Head of caudate nucleus (tissue), 42 donors: ENCODE data around the gene DNAH14.

Experiments
- DNase-seq, 42 donors: peaks; one replicate each; pipeline versions ENCODE4 v3.0.0 to v3.0.0-alpha.2; 2020 to 2021; ENCODE audit warnings: mixed read lengths in 7 of 42
- intact Hi-C: fragments of 100-400 bp; cut with DNase I; formaldehyde crosslinking; loops from one replicate; pipeline ENCODE4 v1.15.0; 2022

The DNAH14 gene

GRCh38 chr1:225431081-225431863 is 501.8 kb downstream of the DNAH14 start:
- intact Hi-C loops, result no loop called here
- peak in 2 of 42 donors; percentile 16 to 29 for DNase-seq

GRCh38 chr1:225434046-225434445 is 504.6 kb downstream of the DNAH14 start:
- DNase-seq, result no peak

GRCh38 chr1:225435076-225435475 is 505.6 kb downstream of the DNAH14 start:
- intact Hi-C loops, result no loop called here

More at GRCh38 chr1:225434046-225434445, 504.6 kb downstream of the DNAH14 start:
- intact Hi-C loops, result no loop called here

GRCh38 chr1:225435487-225435886 is 506.0 kb downstream of the DNAH14 start:
- DNase-seq, result peak in 1 of 42 donors; percentile 25
- intact Hi-C loops, result no loop called here

More at GRCh38 chr1:225435076-225435475, 505.6 kb downstream of the DNAH14 start:
- DNase-seq, result no peak

GRCh38 chr1:225435957-225436392 is 506.5 kb downstream of the DNAH14 start:
- intact Hi-C loops, result no loop called here
- DNase-seq, result peak in 1 of 42 donors; percentile 26

- DNase-seq, result peak in 2 of 42 donors; percentile 35 to 43
- intact Hi-C loops, result no loop called here
These were observed 508.4 kb downstream of the DNAH14 start for GRCh38 chr1:225437710-225438437.

- intact Hi-C loops, result no loop called here
- DNase-seq, result peak in 1 of 42 donors; percentile 12
These were observed 511.1 kb downstream of the DNAH14 start for GRCh38 chr1:225440380-225441221.

- intact Hi-C loops, result no loop called here
- DNase-seq, result peak in 1 of 42 donors; percentile 25
These were observed 512.0 kb downstream of the DNAH14 start for GRCh38 chr1:225441314-225442122.

- intact Hi-C loops, result no loop called here
These were observed 512.6 kb downstream of the DNAH14 start for GRCh38 chr1:225442123-225442505.

GRCh38 chr1:225445639-225446594 is 516.4 kb downstream of the DNAH14 start:
- peak in 2 of 42 donors; percentile 20 to 23 for DNase-seq
- intact Hi-C loops, result no loop called here

More at GRCh38 chr1:225442123-225442505, 512.6 kb downstream of the DNAH14 start:
- DNase-seq, result peak in 1 of 42 donors; percentile 5

- intact Hi-C loops, result no loop called here
- peak in 3 of 42 donors; percentile 22 to 36 (median 35) for DNase-seq
These were observed 517.1 kb downstream of the DNAH14 start for GRCh38 chr1:225446595-225446960.

GRCh38 chr1:225446981-225447615 is 517.6 kb downstream of the DNAH14 start:
- intact Hi-C loops, result no loop called here
- peak in 1 of 42 donors; percentile 38 for DNase-seq

- intact Hi-C loops, result no loop called here
- DNase-seq, result peak in 39 of 42 donors; percentile 19 to 81 (median 63)
These were observed 518.2 kb downstream of the DNAH14 start for GRCh38 chr1:225447650-225448089.

GRCh38 chr1:225448146-225448805 is 518.8 kb downstream of the DNAH14 start:
- intact Hi-C loops, result no loop called here
- peak in 39 of 42 donors; percentile 33 to 83 (median 62) for DNase-seq
